ENCODE results near the gene HES7.

The HES7 gene

GRCh38 chr17:8117980-8118768 is 5.7 kb downstream of the HES7 start, which contains the start of gene ALOXE3:
ALOXE3 (minus strand) TSS chr17:8118514; CDS start chr17:8117990, 524 bp downstream.
- TF ChIP-seq, protein P1, sequence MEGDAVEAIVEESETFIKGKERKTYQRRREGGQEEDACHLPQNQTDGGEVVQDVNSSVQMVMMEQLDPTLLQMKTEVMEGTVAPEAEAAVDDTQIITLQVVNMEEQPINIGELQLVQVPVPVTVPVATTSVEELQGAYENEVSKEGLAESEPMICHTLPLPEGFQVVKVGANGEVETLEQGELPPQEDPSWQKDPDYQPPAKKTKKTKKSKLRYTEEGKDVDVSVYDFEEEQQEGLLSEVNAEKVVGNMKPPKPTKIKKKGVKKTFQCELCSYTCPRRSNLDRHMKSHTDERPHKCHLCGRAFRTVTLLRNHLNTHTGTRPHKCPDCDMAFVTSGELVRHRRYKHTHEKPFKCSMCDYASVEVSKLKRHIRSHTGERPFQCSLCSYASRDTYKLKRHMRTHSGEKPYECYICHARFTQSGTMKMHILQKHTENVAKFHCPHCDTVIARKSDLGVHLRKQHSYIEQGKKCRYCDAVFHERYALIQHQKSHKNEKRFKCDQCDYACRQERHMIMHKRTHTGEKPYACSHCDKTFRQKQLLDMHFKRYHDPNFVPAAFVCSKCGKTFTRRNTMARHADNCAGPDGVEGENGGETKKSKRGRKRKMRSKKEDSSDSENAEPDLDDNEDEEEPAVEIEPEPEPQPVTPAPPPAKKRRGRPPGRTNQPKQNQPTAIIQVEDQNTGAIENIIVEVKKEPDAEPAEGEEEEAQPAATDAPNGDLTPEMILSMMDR (conservative IDR thresholded peaks at IDR 0.05; ENCODE audit: control insufficient read depth, insufficient read depth, low read depth, low read length): no peak
- H3K4me3 ChIP-seq (ENCODE audit: control insufficient read depth, low read depth, low read length): peak within 1 kb of the TSS; percentile 70
- peak; percentile 63 for DNase-seq (ENCODE audit: low read depth)

- TF ChIP-seq, protein P1 (conservative IDR thresholded peaks at IDR 0.05; ENCODE audit: control insufficient read depth, insufficient read depth, low read depth, low read length): no peak
- peak overlapping the region; percentile 70 for H3K4me3 ChIP-seq (ENCODE audit: control insufficient read depth, low read depth, low read length)
- no peak for DNase-seq (ENCODE audit: low read depth)
Observed at GRCh38 chr17:8117367-8117979, 6.4 kb downstream of the HES7 start.

DNA sequence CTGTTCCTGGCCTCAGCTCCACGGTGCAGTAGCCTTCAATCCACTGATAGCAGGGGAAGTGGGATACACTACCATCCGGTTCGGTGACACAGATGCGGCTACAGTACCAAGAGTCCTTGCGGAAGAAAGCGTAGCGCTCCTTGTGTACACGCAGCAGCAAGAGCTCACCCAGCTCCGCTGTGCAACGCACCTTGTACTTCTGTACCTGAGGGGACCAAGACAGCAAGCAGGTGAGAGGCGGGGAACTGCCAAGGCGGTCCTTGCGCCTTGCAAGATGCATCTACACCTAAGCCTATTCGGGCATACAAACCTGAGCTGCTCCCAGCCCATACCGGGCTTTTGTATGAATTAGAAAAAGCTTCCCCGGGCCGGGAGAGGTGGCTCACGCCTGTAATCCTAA is 7.1 kb downstream of the HES7 start:
- TF ChIP-seq, protein P1 (conservative IDR thresholded peaks at IDR 0.05; ENCODE audit: control insufficient read depth, insufficient read depth, low read depth, low read length): no peak
- H3K4me3 ChIP-seq (ENCODE audit: control insufficient read depth, low read depth, low read length): no peak overlapping the region
- DNase-seq (ENCODE audit: low read depth): no peak

GRCh38 chr17:8110907-8111306 is 13.0 kb downstream of the HES7 start:
- TF ChIP-seq, protein P1 (conservative IDR thresholded peaks at IDR 0.05; ENCODE audit: control insufficient read depth, insufficient read depth, low read depth, low read length): no peak
- DNase-seq (ENCODE audit: low read depth): no peak

DNA sequence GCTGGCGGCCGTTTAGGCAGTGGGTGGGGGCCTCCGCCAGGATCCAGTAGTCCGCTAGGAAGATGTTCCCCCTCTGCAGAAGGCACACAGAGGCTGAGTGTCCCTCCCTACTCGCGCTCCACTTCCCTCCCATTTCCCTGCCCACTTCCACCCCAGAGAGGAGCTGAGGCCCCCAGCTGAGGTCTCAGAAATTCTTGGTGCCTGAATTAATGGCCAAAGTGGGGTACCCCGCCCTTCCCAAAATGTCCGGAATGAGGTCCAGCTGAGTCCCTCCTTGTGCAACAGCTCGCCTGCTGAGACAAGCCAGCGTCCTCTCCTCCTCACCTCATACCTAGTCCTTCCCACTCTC is 13.5 kb downstream of the HES7 start:
- no peak overlapping the region for H3K4me3 ChIP-seq (ENCODE audit: control insufficient read depth, low read depth, low read length)
- DNase-seq (ENCODE audit: low read depth): no peak
- TF ChIP-seq, protein P1 (conservative IDR thresholded peaks at IDR 0.05; ENCODE audit: control insufficient read depth, insufficient read depth, low read depth, low read length): no peak

More at GRCh38 chr17:8110907-8111306, 13.0 kb downstream of the HES7 start:
- H3K4me3 ChIP-seq (ENCODE audit: control insufficient read depth, low read depth, low read length): no peak overlapping the region

DNA sequence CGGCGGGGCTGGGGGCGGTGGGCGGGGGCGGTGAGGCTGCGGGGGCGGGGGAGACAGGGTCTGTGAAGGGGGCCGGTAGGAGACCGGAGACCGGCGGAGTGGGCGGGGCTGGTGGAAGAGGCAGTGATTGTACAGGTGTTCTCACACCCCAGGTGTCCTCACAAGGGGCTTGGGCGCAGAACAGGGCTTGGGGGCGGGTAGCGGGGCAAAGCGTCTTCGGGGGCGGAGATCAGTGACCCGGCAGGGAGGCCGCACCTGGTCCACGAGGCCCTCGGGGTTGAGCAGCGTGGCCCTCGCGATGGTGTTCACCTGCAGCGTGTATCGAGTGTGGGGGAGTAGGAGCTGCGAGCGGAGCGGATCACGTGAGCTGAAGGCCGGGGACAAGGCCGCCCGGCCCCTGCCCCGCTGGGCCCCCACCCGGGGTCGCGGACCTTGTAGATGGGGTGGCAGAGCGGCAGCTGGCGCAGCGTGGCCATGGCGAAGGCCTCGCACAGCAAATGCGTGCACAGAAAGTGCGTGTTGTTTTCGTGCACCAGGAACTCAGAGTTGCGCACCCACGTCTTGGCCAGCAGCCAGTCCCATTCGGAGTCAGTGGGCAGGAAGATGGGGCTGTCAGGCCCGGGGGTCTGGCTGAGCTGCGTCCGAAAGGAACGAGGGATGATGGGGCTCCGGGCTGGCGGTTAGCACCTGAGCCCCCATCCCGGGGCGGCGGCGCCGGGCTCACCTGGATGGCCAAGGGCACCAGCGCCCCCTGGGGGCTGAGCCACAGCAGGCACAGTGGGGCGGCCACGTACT is 14.0 kb downstream of the HES7 start:
- DNase-seq (ENCODE audit: low read depth): peak; percentile 38
- TF ChIP-seq, protein P1 (conservative IDR thresholded peaks at IDR 0.05; ENCODE audit: control insufficient read depth, insufficient read depth, low read depth, low read length): peak; percentile 65
- peak overlapping the region; percentile 12 for H3K4me3 ChIP-seq (ENCODE audit: control insufficient read depth, low read depth, low read length)

All from fibroblast of mammary gland (primary cell).